HG03095 (cell line): Measurements from ENCODE around the gene B3GNT5.

Experiments used
- ATAC-seq: cut with Tn5 transposase; IDR thresholded peaks from one replicate; pipeline ENCODE4 v1.9.1; 2021; ENCODE audit warnings: moderate library complexity; ENCODE audit not compliant: unreplicated experiment

B3GNT5 gene

GRCh38 chr3:183264268-183264667, 11.2 kb downstream of the B3GNT5 start:
- no peak for ATAC-seq

GRCh38 chr3:183265157-183265642, 12.1 kb downstream of the B3GNT5 start:
- no peak for ATAC-seq

DNA sequence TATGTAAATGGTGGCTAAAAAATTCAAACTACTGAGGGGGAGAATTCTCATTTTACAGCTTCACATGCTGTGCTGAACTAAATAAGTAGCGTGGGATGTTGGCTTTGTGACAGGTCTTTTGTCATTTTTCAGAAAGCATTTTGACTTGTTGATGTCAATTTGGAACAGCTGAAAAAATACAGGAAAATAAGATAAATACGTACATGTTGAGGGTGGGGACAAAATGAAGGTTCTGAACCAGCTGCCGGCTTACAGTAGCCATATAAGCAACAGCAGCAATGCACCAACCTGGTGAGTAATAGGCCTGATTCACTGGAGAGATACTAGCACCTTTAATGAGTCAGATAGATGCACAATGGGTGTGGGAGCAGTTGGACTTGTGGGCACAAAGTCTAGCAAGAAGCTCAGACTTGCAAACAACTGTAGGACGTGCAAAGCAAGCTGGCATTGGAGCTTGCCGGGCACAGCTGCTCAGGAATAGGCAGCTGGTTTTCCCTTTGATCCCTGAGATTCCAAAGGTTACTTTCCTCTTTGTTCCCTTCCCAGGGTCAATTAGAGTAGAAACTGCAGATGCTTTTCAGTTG, 12.9 kb downstream of the B3GNT5 start:
- ATAC-seq, result no peak

- no peak for ATAC-seq
These were observed 13.4 kb downstream of the B3GNT5 start for GRCh38 chr3:183266454-183266853.

DNA sequence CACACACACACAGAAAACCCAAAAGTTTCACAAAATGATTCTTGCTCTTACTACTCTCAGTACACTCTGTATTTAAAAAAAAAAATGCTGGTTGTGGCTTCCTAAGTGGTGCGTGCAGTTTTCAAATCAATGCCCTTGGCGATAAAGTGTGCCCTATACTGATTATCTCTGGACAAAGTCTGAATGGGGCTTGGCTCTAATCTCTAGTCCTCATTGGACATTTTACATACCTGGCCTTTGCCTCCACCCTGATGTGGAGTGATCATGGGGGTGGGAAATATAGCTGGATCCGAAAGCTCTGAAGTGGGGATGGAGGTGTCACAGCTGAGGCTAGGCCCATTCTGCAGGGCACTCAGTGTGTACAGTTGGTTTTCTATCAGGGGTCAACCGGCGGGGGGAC, 14.1 kb downstream of the B3GNT5 start:
- no peak for ATAC-seq

GRCh38 chr3:183268366-183268765, 15.3 kb downstream of the B3GNT5 start:
- ATAC-seq, result no peak

DNA sequence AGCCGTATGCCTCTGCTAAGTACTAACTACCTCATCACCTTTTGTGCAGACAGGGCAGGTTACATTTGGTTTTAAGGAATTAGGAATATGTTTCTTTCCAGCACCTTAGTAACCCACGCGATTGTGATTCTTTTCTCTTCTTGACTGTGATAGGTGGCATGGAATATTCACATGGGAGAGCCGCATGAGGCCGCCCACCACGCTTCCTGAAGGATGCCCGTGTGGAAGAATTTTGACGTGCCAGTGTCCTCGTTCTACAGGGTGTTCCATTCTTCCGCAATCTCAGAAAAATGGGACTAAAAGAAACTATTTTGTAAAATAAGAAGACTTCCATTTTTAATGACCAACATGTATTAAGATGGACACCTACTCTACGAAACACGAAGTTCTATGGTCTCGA, 16.3 kb downstream of the B3GNT5 start:
- ATAC-seq, result no peak

DNA sequence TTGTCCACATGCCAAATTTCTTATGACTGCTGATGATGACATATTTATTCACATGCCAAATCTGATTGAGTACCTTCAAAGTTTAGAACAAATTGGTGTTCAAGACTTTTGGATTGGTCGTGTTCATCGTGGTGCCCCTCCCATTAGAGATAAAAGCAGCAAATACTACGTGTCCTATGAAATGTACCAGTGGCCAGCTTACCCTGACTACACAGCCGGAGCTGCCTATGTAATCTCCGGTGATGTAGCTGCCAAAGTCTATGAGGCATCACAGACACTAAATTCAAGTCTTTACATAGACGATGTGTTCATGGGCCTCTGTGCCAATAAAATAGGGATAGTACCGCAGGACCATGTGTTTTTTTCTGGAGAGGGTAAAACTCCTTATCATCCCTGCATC, 17.3 kb downstream of the B3GNT5 start:
- ATAC-seq, result no peak

DNA sequence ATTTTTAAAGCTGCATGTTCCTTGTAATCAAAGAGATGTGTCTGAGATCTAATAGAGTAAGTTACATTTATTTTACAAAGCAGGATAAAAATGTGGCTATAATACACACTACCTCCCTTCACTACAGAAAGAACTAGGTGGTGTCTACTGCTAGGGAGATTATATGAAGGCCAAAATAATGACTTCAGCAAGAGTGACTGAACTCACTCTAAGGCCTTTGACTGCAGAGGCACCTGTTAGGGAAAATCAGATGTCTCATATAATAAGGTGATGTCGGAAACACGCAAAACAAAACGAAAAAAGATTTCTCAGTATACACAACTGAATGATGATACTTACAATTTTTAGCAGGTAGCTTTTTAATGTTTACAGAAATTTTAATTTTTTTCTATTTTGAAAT, 19.1 kb downstream of the B3GNT5 start:
- no peak for ATAC-seq

DNA sequence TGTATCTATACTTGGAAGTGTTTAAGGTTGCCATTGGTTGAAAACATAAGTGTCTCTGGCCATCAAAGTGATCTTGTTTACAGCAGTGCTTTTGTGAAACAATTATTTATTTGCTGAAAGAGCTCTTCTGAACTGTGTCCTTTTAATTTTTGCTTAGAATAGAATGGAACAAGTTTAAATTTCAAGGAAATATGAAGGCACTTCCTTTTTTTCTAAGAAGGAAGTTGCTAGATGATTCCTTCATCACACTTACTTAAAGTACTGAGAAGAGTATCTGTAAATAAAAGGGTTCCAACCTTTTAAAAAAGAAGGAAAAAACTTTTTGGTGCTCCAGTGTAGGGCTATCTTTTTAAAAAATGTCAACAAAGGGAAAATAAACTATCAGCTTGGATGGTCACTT, 19.7 kb downstream of the B3GNT5 start:
- no peak for ATAC-seq

- ATAC-seq, result no peak
These were observed 21.6 kb downstream of the B3GNT5 start for GRCh38 chr3:183274609-183275008.

DNA sequence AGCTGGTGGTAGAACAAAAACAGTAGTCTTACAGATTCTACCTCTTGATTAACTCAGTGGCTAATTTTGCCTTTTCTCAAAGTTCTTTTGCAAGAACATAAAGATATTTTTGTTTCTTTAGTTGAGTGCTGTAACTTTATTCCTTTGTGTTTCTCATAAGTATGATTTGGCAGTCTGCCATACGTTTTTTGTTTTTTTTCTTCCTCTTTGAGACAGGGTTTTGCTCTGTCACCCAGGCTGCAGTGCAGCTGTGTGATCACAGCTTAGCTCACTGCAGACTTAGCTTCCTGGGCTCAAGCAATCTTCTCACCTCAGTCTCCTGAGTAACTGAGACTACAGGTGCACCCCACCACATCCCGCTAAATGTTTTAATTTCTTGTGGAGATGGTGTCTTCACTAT, 22.4 kb downstream of the B3GNT5 start:
- ATAC-seq, result no peak

DNA sequence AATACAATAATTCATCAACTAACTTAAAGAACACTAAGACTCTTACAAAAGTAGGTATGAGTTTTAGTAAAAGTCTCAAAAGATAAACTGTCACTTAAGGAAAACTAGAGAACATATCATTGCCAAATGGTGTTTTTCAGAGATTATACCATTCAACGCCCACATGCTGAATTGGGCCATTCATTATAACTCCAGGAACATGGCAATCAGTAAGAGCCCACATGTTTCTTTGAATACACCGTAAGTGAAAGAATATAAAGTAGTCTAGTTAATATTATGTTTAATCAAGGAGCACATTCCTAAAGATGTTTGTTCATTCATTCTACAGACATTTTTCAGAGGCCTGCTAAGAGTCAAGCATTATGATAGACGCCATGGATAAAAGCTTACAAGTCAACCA, 22.9 kb downstream of the B3GNT5 start:
- no peak for ATAC-seq

DNA sequence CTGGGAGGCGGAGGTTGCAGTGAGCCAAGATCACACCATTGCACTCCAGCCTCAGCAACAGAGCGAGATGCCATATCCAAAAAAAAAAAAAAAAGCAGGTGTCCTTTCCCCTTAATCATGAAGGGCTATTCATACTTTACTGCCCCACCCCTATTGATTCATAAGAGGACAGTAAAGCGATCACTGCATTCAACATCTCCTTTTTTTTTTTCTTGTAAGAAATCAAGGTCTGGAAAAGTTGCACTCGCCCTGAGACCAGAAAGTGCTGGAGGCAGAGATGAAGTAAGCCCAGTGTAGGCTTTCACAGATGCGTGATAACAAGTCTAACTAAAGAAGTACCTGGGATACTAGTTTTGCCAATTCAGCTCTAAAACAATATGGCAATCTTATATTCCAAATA, 24.2 kb downstream of the B3GNT5 start:
- no peak for ATAC-seq

GRCh38 chr3:183278479-183279088, 25.5 kb downstream of the B3GNT5 start:
- no peak for ATAC-seq

DNA sequence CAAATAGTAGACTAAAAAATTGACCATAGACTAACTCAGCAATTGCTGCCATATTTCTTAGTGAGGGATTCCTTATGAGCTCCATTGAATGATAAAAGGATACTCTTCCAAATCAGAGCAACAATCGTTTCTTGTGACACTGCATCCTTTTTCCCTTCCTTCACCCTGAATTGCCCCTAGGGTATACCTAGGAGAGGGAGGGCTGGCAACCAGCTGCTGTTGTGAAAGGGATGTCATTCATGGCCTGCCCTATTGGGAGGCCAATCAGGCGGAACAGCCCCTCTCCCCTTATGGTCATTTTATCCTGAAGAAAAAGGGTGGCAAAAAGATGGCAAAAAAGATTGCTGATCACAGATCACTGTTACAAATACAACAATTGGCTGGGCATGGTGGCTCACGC, 26.3 kb downstream of the B3GNT5 start:
- ATAC-seq, result no peak

- no peak for ATAC-seq
These were observed 28.2 kb downstream of the B3GNT5 start for GRCh38 chr3:183281126-183281797.

DNA sequence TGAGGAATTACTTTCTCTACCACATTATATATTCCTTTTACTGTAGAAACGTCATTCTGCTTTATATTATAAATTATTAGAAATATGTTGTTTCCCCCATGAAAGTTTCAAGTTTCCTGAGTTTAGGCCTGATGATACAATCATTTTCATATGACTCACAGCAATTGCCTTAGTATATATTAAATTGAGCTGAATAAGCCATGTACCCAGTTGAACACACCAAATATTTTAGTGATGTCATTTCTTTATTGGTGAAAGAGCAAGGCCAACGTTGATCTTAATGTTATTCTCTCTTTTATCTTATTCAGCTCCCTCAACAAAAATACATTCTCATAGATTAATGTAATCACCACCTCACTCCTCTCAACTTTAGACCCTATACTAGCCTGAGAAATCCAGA, 30.8 kb downstream of the B3GNT5 start:
- no peak for ATAC-seq

DNA sequence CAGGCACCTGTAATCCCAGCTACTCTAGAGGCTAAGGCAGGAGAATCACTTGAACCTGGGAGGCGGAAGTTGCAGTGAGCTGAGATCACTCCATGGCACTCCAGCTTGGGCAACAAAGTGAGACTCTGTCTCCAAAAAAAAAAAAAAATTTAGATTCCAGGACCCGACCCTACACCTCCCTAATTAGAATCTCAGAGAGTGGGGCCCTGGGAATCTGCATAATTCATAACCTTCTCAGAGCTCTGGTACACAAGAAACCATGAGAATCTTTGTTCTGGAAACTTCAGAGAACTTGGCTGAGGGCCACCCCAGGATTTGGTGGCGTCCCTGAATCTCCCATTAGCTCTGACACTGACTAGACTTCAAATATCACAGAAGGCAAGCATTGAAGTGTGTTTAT, 31.5 kb downstream of the B3GNT5 start:
- ATAC-seq, result no peak

DNA sequence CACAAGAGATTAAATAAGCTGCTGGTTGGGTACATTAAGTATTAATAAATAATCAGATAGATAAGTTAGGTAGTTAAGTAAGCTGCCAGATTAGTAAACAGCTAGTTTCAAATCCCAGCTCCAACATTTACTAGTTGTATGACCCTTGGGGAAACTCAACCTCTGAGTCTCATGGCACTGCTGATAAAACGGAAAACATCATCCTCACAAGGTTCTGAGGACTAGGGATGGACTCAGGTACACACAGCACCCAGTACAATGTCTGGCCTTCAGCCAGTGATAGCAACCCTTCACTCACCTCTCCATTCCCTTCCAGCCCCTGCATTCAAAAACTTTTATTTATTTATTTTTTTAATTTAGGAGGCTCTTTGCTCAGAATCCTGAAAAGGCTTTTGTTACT, 32.3 kb downstream of the B3GNT5 start:
- ATAC-seq, result no peak

DNA sequence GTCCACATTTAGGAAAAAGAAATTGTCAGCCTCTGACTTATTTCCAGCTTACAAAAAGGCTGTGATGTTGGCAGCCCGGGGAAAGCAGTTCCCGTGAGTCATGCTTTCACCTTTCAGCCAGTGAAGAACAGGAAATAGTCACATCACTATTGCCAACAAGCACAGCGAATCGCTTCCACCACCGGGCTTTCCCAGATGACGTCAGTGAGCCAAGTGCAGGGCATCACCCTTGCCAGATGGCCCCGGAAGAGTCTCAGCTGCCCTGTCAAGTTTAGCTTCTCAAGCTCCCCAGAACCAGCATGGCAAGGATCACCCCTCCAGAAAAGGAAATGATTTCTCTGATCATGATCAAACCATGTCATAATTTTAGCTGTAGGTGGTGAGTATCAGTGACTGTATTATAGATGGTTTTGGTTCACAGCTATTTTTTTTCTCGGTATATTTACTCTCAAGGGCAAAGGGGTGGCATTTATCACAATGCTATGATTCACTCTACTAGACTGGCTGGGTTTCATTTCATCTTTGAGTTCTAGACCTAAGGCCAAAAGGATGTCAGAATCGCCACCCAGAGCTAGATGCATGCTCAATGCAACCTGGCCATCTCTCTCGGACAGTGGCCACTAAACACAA, 32.9 kb downstream of the B3GNT5 start:
- peak; percentile 98 for ATAC-seq
